Tibial artery (tissue), 4 donors: Measurements from ENCODE around the gene CSF1R.

Experiments used
- DNase-seq, 2 donors: peaks; one replicate each; pipeline ENCODE4 v3.0.0-alpha.2; 2019
- H3K27ac ChIP-seq, 2 donors: fragments of 200-600 bp; sonication (generic) in 1 of 2; 1 replicate in 1 of 2; 2 replicates in 1 of 2; pipeline ENCODE4 v1.5.1; 2018 to 2019; ENCODE audit warnings: mild to moderate bottlenecking in 1 of 2
- H3K27me3 ChIP-seq, 2 donors: fragments of 200-600 bp; sonication (generic) in 1 of 2; one replicate each; pipeline versions ENCODE4 v1.5.1 to v1.6.0; 2016 to 2019
- H3K36me3 ChIP-seq, 3 donors: fragments of 200-600 bp; sonication (generic) in 2 of 3; one replicate each; pipeline ENCODE4 v1.5.1; 2016 to 2019; ENCODE audit warnings: mild to moderate bottlenecking in 2 of 3
- H3K4me1 ChIP-seq, 4 donors: fragments of 200-600 bp; sonication (generic) in 2 of 4; 1 replicate in 3 of 4; 2 replicates in 1 of 4; pipeline ENCODE4 v1.5.1; 2016 to 2019
- H3K4me3 ChIP-seq, 2 donors: fragments of 200-600 bp; sonication (generic) in 1 of 2; 1 replicate in 1 of 2; 2 replicates in 1 of 2; pipeline ENCODE4 v1.5.1; 2018 to 2019; ENCODE audit warnings: mild to moderate bottlenecking in 2 of 2
- H3K9me3 ChIP-seq, 3 donors: fragments of 200-600 bp; sonication (generic) in 1 of 3; one replicate each; pipeline ENCODE4 v1.5.1; 2016 to 2019
- intact Hi-C: fragments of 100-400 bp; cut with DNase I; formaldehyde crosslinking; loops from one replicate; pipeline ENCODE4 v1.15.0; 2023; ENCODE audit warnings: low total_unique reads
- TF ChIP-seq, protein P1 (sequence below), 2 experiments: fragments of 200-600 bp in 1 of 2; fragments of 450-650 bp in 1 of 2; IDR thresholded peaks; one replicate each; pipeline ENCODE4 v1.5.1; 2017 to 2019; ENCODE audit warnings: antibody characterized with exemption in 2 of 2, mild to moderate bottlenecking in 1 of 2, moderate library complexity in 1 of 2

CSF1R gene

GRCh38 chr5:150120062-150120441 lies 33.7 kb upstream of the CSF1R start:
- H3K4me1 ChIP-seq, result peaks cover 0 to 4% (median 0%) of the 10 kb centered on the region in 4 donors
- peaks cover 99 to 100% (median 99%) of the 10 kb centered on the region in 3 donors for H3K36me3 ChIP-seq
- no peaks in the 10 kb centered on the region for H3K27me3 ChIP-seq
- intact Hi-C loops, result no loop called here
- DNase-seq, result peak in 1 of 2 donors; percentile 17
- no peaks in the 10 kb centered on the region for H3K9me3 ChIP-seq
- peak overlapping the region in 1 of 2 donors; percentile 46 for H3K27ac ChIP-seq
- no peak overlapping the region for H3K4me3 ChIP-seq
- TF ChIP-seq, protein P1, sequence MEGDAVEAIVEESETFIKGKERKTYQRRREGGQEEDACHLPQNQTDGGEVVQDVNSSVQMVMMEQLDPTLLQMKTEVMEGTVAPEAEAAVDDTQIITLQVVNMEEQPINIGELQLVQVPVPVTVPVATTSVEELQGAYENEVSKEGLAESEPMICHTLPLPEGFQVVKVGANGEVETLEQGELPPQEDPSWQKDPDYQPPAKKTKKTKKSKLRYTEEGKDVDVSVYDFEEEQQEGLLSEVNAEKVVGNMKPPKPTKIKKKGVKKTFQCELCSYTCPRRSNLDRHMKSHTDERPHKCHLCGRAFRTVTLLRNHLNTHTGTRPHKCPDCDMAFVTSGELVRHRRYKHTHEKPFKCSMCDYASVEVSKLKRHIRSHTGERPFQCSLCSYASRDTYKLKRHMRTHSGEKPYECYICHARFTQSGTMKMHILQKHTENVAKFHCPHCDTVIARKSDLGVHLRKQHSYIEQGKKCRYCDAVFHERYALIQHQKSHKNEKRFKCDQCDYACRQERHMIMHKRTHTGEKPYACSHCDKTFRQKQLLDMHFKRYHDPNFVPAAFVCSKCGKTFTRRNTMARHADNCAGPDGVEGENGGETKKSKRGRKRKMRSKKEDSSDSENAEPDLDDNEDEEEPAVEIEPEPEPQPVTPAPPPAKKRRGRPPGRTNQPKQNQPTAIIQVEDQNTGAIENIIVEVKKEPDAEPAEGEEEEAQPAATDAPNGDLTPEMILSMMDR (IDR thresholded peaks at IDR 0.05), result no peak

GRCh38 chr5:150119421-150120061 lies 33.2 kb upstream of the CSF1R start:
- peaks cover 0 to 4% (median under 1%) of the 10 kb centered on the region in 4 donors for H3K4me1 ChIP-seq
- H3K36me3 ChIP-seq, result peaks cover 97 to 100% (median 98%) of the 10 kb centered on the region in 3 donors
- peak in 1 of 2 donors; percentile 29 for DNase-seq
- H3K4me3 ChIP-seq, result no peak overlapping the region
- TF ChIP-seq, protein P1 (IDR thresholded peaks at IDR 0.05), result no peak
- no peaks in the 10 kb centered on the region for H3K9me3 ChIP-seq
- H3K27me3 ChIP-seq, result no peaks in the 10 kb centered on the region
- no peak overlapping the region for H3K27ac ChIP-seq
- intact Hi-C loops, result no loop called here

DNA sequence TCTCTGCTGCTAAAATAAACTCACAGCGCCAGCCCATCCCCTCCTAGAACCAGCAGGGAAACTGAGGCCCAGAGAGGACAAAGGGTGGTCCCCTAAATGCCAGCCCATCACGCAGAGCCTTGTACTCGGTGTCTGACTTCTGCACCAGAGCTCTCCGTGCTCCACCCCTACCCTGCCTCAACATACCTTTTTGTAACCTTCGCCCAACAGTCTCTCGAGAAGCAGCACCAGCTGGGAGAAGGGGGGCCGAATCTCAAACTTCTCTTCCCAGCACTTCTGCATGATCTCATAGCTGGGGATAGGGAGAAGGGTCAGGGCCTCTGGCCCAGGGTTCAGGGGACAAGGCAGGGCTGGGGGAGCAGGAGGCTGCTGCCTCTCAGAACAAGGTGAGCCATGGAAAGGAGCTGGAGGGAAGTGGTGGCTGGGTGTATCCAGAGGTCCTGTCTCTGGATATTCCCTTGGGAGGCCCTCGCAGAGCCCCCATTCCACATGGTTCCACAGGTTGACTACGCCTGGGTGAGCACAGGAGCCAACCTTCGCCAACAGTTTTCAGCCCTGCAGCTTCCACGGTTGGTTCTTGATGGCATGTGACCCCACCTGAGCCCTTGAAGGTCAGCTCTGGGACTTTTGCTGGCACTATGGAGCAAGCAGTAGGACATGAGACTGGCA lies 32.3 kb upstream of the CSF1R start:
- no peak overlapping the region for H3K27ac ChIP-seq
- TF ChIP-seq, protein P1 (IDR thresholded peaks at IDR 0.05), result no peak
- no peaks in the 10 kb centered on the region for H3K27me3 ChIP-seq
- H3K4me1 ChIP-seq, result peaks cover 0 to 13% (median 5%) of the 10 kb centered on the region in 4 donors
- peak in 1 of 2 donors; percentile 17 for DNase-seq
- peaks cover 92 to 100% (median 98%) of the 10 kb centered on the region in 3 donors for H3K36me3 ChIP-seq
- intact Hi-C loops, result no loop called here
- no peak overlapping the region for H3K4me3 ChIP-seq
- H3K9me3 ChIP-seq, result no peaks in the 10 kb centered on the region

GRCh38 chr5:150117945-150118560 lies 31.7 kb upstream of the CSF1R start:
- Histone ChIP-seq H3K4me1 (peaks cover under 1 to 19% (median 11%) of the 10 kb centered on the region in 4 donors), H3K27me3 (no peaks in the 10 kb centered on the region), H3K27ac (no peak overlapping the region), H3K36me3 (peaks cover 86 to 93% (median 92%) of the 10 kb centered on the region in 3 donors), H3K9me3 (no peaks in the 10 kb centered on the region), H3K4me3 (no peak overlapping the region)
- TF ChIP-seq, protein P1 (IDR thresholded peaks at IDR 0.05), result no peak
- peak in 1 of 2 donors; percentile 19 for DNase-seq
- intact Hi-C loops, result no loop called here

DNA sequence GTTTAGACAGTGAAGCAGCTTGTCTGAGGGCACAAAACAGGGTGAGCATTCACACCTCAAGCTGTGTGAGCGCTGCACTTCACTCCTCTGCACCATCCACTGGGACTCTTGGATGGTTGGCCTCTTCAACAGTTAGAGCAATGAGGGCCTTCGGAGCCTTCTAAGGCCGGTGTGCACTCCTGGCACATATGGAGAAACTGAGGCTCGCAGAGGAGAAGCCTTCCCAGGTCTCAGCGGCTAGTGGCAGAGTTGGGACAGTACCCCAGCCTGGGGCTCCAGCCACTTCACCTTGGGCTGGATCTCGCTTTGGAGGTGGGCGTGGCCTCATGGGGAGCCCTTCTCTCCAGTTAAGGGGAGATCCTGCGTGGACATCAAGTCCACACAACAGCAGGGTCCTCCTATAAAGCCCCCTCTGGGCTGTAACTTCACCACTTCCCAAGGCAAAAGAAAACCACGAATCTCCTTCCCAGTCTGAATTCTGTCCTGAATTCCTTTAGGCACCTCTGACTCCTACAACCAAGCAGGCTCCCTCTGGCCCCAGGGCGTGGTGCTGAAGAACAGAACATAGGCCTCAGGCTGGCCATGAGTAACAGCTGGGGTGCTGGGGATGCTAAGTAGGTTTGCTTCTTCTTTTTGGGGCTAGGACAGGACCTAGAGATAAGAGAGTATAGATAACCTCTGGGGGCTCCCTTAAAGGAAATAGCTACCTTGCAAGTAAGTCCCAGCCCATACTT lies 30.5 kb upstream of the CSF1R start:
- Histone ChIP-seq H3K36me3 (peaks cover 74 to 81% (median 79%) of the 10 kb centered on the region in 3 donors), H3K4me1 (peaks cover 3 to 31% (median 19%) of the 10 kb centered on the region in 4 donors), H3K27ac (peak overlapping the region in 1 of 2 donors; percentile 19), H3K27me3 (no peaks in the 10 kb centered on the region), H3K4me3 (no peak overlapping the region), H3K9me3 (no peaks in the 10 kb centered on the region)
- TF ChIP-seq, protein P1 (IDR thresholded peaks at IDR 0.05), result no peak
- peak in 1 of 2 donors; percentile 26 for DNase-seq
- intact Hi-C loops, result no loop called here
